Stimulated activated memory B cell treated with anti-CD40 and anti-IgM and Interleukin-4, amounts not matched to agents 10 μg/mL and 1 μg/mL and 100 μg/mL, for 72 hours (primary cell): ENCODE data around the gene SIGLEC15.
"Not testable (repeated sequence)": the region's sequence is repeated elsewhere in the genome, so short reads cannot be mapped to it uniquely, and the experiment has no call there.

Experiments
- ATAC-seq: fragments of 150-1000 bp; cut with Tn5 transposase; 2 replicates; pipeline ENCODE4 v1.10.0; 2021
- H3K27ac Mint-ChIP-seq: one replicate; pipeline ENCODE4 v1.8.0; 2022; ENCODE audit warnings: mild to moderate bottlenecking, mixed read lengths
- H3K27me3 Mint-ChIP-seq: one replicate; pipeline ENCODE4 v1.8.0; 2022; ENCODE audit warnings: mixed read lengths
- H3K36me3 Mint-ChIP-seq: one replicate; pipeline ENCODE4 v1.8.0; 2022; ENCODE audit warnings: mixed read lengths
- H3K4me1 Mint-ChIP-seq: one replicate; pipeline ENCODE4 v1.8.0; 2022; ENCODE audit warnings: mixed read lengths
- H3K4me3 Mint-ChIP-seq: one replicate; pipeline ENCODE4 v1.8.0; 2022; ENCODE audit warnings: mild to moderate bottlenecking, moderate library complexity, mixed read lengths
- H3K9me3 Mint-ChIP-seq: one replicate; pipeline ENCODE4 v1.8.0; 2022; ENCODE audit warnings: mixed read lengths

The SIGLEC15 gene

GRCh38 chr18:45802814-45803492 is 22.5 kb upstream of the SIGLEC15 start:
- peaks cover 18% of the 10 kb centered on the region for H3K36me3 Mint-ChIP-seq
- H3K27ac Mint-ChIP-seq = no peak overlapping the region
- H3K4me1 Mint-ChIP-seq = peaks cover 16% of the 10 kb centered on the region
- peaks cover 5% of the 10 kb centered on the region for H3K9me3 Mint-ChIP-seq
- H3K4me3 Mint-ChIP-seq = no peak overlapping the region
- peaks cover 46% of the 10 kb centered on the region for H3K27me3 Mint-ChIP-seq
- ATAC-seq = no peak

GRCh38 chr18:45805551-45805950 is 19.9 kb upstream of the SIGLEC15 start:
- peaks cover 44% of the 10 kb centered on the region for H3K27me3 Mint-ChIP-seq

GRCh38 chr18:45806226-45806625 is 19.2 kb upstream of the SIGLEC15 start:
- peaks cover 5% of the 10 kb centered on the region for H3K9me3 Mint-ChIP-seq
- H3K36me3 Mint-ChIP-seq = peaks cover 9% of the 10 kb centered on the region
- no peak overlapping the region for H3K27ac Mint-ChIP-seq
- peaks cover 38% of the 10 kb centered on the region for H3K27me3 Mint-ChIP-seq
- H3K4me1 Mint-ChIP-seq = peaks cover 16% of the 10 kb centered on the region
- ATAC-seq = no peak
- no peak overlapping the region for H3K4me3 Mint-ChIP-seq

More at GRCh38 chr18:45805551-45805950, 19.9 kb upstream of the SIGLEC15 start:
- H3K4me1 Mint-ChIP-seq = peaks cover 16% of the 10 kb centered on the region
- ATAC-seq = no peak
- no peak overlapping the region for H3K4me3 Mint-ChIP-seq
- H3K27ac Mint-ChIP-seq = no peak overlapping the region
- peaks cover 5% of the 10 kb centered on the region for H3K9me3 Mint-ChIP-seq
- peaks cover 12% of the 10 kb centered on the region for H3K36me3 Mint-ChIP-seq

- H3K36me3 Mint-ChIP-seq, ATAC-seq, H3K9me3 Mint-ChIP-seq, H3K4me3 Mint-ChIP-seq, H3K27ac Mint-ChIP-seq: not testable (repeated sequence)
- Mint-ChIP-seq H3K4me1 (peaks cover 16% of the 10 kb centered on the region), H3K27me3 (peaks cover 29% of the 10 kb centered on the region)
These were observed 18.3 kb upstream of the SIGLEC15 start for GRCh38 chr18:45807144-45807543.

GRCh38 chr18:45814733-45815132 is 10.7 kb upstream of the SIGLEC15 start:
- H3K4me3 Mint-ChIP-seq, H3K9me3 Mint-ChIP-seq, H3K4me1 Mint-ChIP-seq, H3K36me3 Mint-ChIP-seq, H3K27me3 Mint-ChIP-seq, ATAC-seq, H3K27ac Mint-ChIP-seq: not testable (repeated sequence)

GRCh38 chr18:45817543-45817942 is 7.9 kb upstream of the SIGLEC15 start:
- Mint-ChIP-seq H3K4me1 (no peaks in the 10 kb centered on the region), H3K27me3 (peaks cover 13% of the 10 kb centered on the region), H3K9me3 (peaks cover 4% of the 10 kb centered on the region), H3K27ac (no peak overlapping the region), H3K4me3 (no peak overlapping the region), H3K36me3 (peaks cover 12% of the 10 kb centered on the region)
- peak; percentile 45 for ATAC-seq

- H3K36me3 Mint-ChIP-seq = peaks cover 12% of the 10 kb centered on the region
- H3K4me1 Mint-ChIP-seq, H3K4me3 Mint-ChIP-seq, H3K9me3 Mint-ChIP-seq, ATAC-seq, H3K27ac Mint-ChIP-seq: not testable (repeated sequence)
- peaks cover 19% of the 10 kb centered on the region for H3K27me3 Mint-ChIP-seq
These were observed 6.7 kb upstream of the SIGLEC15 start for GRCh38 chr18:45818765-45819164.

GRCh38 chr18:45820106-45820745 is 5.2 kb upstream of the SIGLEC15 start:
- H3K9me3 Mint-ChIP-seq = peaks cover 4% of the 10 kb centered on the region
- peaks cover 12% of the 10 kb centered on the region for H3K36me3 Mint-ChIP-seq
- no peak overlapping the region for H3K4me3 Mint-ChIP-seq
- ATAC-seq = no peak
- H3K27ac Mint-ChIP-seq = no peak overlapping the region
- H3K4me1 Mint-ChIP-seq = peaks cover 9% of the 10 kb centered on the region
- H3K27me3 Mint-ChIP-seq = peaks cover 19% of the 10 kb centered on the region

GRCh38 chr18:45821026-45821425 is 4.4 kb upstream of the SIGLEC15 start:
- H3K27me3 Mint-ChIP-seq = peaks cover 19% of the 10 kb centered on the region
- peaks cover 11% of the 10 kb centered on the region for H3K36me3 Mint-ChIP-seq
- H3K4me3 Mint-ChIP-seq = no peak overlapping the region
- no peak for ATAC-seq
- H3K27ac Mint-ChIP-seq = no peak overlapping the region
- H3K4me1 Mint-ChIP-seq = peaks cover 17% of the 10 kb centered on the region
- peaks cover 4% of the 10 kb centered on the region for H3K9me3 Mint-ChIP-seq

- H3K4me3 Mint-ChIP-seq = no peak overlapping the region
- ATAC-seq = no peak
- no peak overlapping the region for H3K27ac Mint-ChIP-seq
- H3K36me3 Mint-ChIP-seq = peaks cover 6% of the 10 kb centered on the region
- H3K4me1 Mint-ChIP-seq = peaks cover 19% of the 10 kb centered on the region
- peaks cover 19% of the 10 kb centered on the region for H3K27me3 Mint-ChIP-seq
- H3K9me3 Mint-ChIP-seq = no peaks in the 10 kb centered on the region
These were observed 3.8 kb upstream of the SIGLEC15 start for GRCh38 chr18:45821711-45822110.

- H3K9me3 Mint-ChIP-seq = no peaks in the 10 kb centered on the region
These were observed 609 bp downstream of the SIGLEC15 start for GRCh38 chr18:45826084-45826483.

GRCh38 chr18:45826716-45827115 is 1.2 kb downstream of the SIGLEC15 start:
- Mint-ChIP-seq H3K27ac (peak overlapping the region; percentile 79), H3K4me1 (peaks cover 50% of the 10 kb centered on the region), H3K27me3 (peaks cover 22% of the 10 kb centered on the region)
- not testable (repeated sequence) for H3K36me3 Mint-ChIP-seq, H3K9me3 Mint-ChIP-seq, H3K4me3 Mint-ChIP-seq, ATAC-seq

More at GRCh38 chr18:45826084-45826483, 609 bp downstream of the SIGLEC15 start:
- Mint-ChIP-seq H3K4me3 (peak overlapping the region; percentile 2), H3K4me1 (peaks cover 50% of the 10 kb centered on the region), H3K36me3 (peaks cover 6% of the 10 kb centered on the region), H3K27me3 (peaks cover 20% of the 10 kb centered on the region), H3K27ac (peak overlapping the region; percentile 39)
- ATAC-seq = no peak

- no peaks in the 10 kb centered on the region for H3K9me3 Mint-ChIP-seq
- peaks cover 18% of the 10 kb centered on the region for H3K27me3 Mint-ChIP-seq
- no peak overlapping the region for H3K4me3 Mint-ChIP-seq
- no peak for ATAC-seq
- H3K4me1 Mint-ChIP-seq = peaks cover 50% of the 10 kb centered on the region
- H3K36me3 Mint-ChIP-seq = no peaks in the 10 kb centered on the region
- H3K27ac Mint-ChIP-seq = peak overlapping the region; percentile 79
These were observed 3.7 kb downstream of the SIGLEC15 start for GRCh38 chr18:45828917-45829811.

GRCh38 chr18:45829855-45830254 is 4.4 kb downstream of the SIGLEC15 start:
- H3K4me1 Mint-ChIP-seq = peaks cover 45% of the 10 kb centered on the region
- no peaks in the 10 kb centered on the region for H3K9me3 Mint-ChIP-seq
- no peak overlapping the region for H3K4me3 Mint-ChIP-seq
- ATAC-seq = no peak
- H3K36me3 Mint-ChIP-seq = no peaks in the 10 kb centered on the region
- peaks cover 22% of the 10 kb centered on the region for H3K27me3 Mint-ChIP-seq
- H3K27ac Mint-ChIP-seq = no peak overlapping the region

- no peaks in the 10 kb centered on the region for H3K36me3 Mint-ChIP-seq
- peaks cover 34% of the 10 kb centered on the region for H3K4me1 Mint-ChIP-seq
- no peak overlapping the region for H3K27ac Mint-ChIP-seq
- ATAC-seq = no peak
- H3K9me3 Mint-ChIP-seq = no peaks in the 10 kb centered on the region
- H3K4me3 Mint-ChIP-seq = no peak overlapping the region
- H3K27me3 Mint-ChIP-seq = peaks cover 33% of the 10 kb centered on the region
These were observed 5.4 kb downstream of the SIGLEC15 start for GRCh38 chr18:45830917-45831316.
